DND-41 (cell line): ENCODE measurements around the gene RPS15A.

Experiments
- EZH2 ChIP-seq: IDR thresholded peaks from 3 replicates; pipeline ENCODE4 v1.6.1; 2012; ENCODE audit warnings: borderline replicate concordance, low read depth, mild to moderate bottlenecking, moderate library complexity, low read length, inconsistent platforms; ENCODE audit not compliant: severe bottlenecking
- TF ChIP-seq, protein P1 (sequence below): IDR thresholded peaks from 2 replicates; pipeline ENCODE4 v1.5.1; 2012; ENCODE audit warnings: borderline replicate concordance, low read length, moderate library complexity, mild to moderate bottlenecking; ENCODE audit not compliant: poor library complexity, severe bottlenecking; ENCODE audit errors: extremely low read depth

DNA sequence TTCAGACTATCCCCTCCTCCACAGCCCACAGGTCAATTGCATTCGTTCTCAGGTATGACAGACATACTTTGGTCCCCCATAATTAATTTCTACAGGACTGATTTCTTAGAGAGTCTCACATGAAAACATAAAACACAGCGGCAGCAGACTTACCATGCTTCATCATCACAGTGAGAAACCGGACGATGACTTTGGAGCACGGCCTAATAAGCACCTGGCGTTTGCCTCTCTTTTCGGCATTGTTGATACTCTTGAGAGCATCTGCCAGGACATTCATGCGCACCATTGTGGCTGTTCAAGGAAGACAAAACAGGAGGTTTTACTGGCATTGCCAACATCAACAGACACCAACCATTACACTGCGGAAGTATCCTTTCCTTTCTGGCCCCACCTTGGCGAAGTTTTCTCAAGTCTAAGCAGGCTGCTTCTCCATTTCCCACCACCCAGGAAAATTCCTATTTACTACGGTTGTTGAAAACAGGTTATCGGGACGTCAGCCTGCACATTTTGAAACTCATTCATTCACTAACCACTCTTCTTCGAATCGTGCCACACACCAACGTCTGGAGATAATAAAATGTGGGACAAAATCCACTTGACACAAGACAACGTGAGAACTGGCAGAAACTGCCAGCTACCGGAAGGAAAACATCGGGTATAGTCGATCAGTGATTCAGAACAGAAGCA lies 1.2 kb downstream of the RPS15A start:
- TF ChIP-seq, protein P1, sequence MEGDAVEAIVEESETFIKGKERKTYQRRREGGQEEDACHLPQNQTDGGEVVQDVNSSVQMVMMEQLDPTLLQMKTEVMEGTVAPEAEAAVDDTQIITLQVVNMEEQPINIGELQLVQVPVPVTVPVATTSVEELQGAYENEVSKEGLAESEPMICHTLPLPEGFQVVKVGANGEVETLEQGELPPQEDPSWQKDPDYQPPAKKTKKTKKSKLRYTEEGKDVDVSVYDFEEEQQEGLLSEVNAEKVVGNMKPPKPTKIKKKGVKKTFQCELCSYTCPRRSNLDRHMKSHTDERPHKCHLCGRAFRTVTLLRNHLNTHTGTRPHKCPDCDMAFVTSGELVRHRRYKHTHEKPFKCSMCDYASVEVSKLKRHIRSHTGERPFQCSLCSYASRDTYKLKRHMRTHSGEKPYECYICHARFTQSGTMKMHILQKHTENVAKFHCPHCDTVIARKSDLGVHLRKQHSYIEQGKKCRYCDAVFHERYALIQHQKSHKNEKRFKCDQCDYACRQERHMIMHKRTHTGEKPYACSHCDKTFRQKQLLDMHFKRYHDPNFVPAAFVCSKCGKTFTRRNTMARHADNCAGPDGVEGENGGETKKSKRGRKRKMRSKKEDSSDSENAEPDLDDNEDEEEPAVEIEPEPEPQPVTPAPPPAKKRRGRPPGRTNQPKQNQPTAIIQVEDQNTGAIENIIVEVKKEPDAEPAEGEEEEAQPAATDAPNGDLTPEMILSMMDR, result no peak
- TF ChIP-seq EZH2, result no peak
